ENCODE results near the gene CDC42EP3.
A peak's percentile ranks its signal among the peaks of the same experiment; 100 is the strongest.

CDC42EP3 gene

DNA sequence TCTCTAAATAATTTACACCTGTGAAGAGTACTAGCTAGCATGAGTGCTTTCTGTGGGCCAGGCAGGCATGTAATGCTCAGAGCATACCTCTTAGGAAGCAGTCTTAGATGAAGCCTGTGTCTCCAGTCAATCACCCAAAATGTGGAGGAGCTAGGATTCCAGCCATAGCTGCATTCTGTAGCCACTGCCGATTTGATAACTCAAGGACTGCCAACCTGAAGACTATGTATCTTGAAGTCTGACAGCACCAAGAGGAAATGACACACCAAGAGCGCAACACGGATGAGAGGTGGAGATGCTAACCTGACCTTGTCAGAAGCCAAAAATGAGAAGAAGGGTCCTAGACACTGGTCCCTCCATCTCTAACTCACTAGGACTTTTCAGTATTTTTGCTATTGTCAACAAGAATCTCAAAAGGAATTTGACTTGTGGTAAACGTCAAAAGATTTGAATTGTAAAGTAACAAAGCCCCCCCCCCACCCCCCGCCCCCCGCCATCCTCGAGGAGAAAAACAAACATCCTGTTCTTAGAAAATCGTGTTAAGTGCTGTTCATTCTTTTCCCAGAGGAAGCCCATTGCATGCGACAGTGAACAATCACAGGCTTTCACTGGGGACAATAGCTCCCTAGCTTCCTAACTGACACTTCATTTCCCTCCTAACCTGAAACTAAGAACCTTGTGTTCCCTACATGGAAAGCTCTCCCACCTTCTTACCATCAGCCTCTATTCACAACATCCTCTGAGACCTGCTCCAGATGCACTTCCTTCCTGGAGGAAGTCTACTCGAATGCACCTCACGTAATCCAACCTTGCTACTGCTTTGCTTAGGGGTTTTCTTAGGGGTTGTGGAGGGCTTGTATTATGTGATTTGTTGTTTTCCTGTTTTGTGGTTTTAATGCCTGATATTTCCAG lies 14.7 kb downstream of the CDC42EP3 start:
- Mint-ChIP-seq H3K36me3 (ENCODE audit: low read depth) (peaks cover 11% of the 10 kb centered on the region), H3K27me3 (ENCODE audit: low read depth, poor library complexity) (peaks cover 2% of the 10 kb centered on the region), H3K4me1 (peaks cover 46% of the 10 kb centered on the region), H3K27ac (no peak overlapping the region), H3K9me3 (no peaks in the 10 kb centered on the region), H3K4me3 (no peak overlapping the region)
- TF ChIP-seq, protein P1, sequence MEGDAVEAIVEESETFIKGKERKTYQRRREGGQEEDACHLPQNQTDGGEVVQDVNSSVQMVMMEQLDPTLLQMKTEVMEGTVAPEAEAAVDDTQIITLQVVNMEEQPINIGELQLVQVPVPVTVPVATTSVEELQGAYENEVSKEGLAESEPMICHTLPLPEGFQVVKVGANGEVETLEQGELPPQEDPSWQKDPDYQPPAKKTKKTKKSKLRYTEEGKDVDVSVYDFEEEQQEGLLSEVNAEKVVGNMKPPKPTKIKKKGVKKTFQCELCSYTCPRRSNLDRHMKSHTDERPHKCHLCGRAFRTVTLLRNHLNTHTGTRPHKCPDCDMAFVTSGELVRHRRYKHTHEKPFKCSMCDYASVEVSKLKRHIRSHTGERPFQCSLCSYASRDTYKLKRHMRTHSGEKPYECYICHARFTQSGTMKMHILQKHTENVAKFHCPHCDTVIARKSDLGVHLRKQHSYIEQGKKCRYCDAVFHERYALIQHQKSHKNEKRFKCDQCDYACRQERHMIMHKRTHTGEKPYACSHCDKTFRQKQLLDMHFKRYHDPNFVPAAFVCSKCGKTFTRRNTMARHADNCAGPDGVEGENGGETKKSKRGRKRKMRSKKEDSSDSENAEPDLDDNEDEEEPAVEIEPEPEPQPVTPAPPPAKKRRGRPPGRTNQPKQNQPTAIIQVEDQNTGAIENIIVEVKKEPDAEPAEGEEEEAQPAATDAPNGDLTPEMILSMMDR (IDR thresholded peaks at IDR 0.05), result no peak
- DNase-seq, result no peak

DNA sequence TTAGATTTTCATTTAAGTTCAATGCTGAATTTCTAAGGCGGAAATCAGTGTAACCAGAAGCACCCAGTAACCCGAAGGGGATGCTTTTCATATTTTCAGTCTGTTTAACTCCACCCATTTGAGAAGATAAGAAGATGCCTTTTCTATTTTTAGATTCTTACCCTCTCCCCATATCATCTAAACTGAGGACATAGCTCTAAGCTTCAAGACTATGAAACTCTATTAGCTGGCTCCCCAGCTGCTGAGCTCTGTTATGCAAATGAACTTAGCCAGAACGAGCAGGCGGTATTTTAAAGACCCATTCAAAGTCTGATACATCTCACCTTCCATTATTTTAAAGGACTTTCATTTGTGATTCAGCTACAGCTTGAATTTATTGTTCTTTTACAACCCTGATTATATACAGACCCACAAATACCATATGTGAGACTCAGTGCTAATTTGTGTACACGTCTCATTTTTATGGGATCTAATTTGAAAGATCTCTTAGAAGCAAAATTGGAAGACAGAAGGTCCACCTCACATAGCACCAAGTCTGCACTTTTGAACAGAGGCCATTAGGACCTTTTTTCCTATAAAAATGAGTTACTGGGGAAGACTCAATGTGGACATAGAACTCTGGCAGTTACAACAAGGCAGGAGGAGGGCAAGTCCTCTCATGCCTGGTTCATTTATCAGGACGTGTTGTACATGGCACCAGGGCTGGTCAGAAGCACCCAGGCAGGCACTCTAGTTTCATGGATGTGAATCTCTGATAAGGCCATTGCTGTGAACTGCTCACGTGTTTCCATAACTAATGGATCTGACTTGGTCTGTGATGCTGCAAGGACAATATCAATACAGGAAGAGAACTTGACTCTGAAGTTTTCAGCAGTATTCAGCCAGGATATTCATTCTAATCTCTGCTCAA lies 16.3 kb downstream of the CDC42EP3 start:
- peaks cover 51% of the 10 kb centered on the region for H3K4me1 Mint-ChIP-seq
- H3K9me3 Mint-ChIP-seq, result no peaks in the 10 kb centered on the region
- peak overlapping the region; percentile 9 for H3K27ac Mint-ChIP-seq
- H3K4me3 Mint-ChIP-seq, result no peak overlapping the region
- peaks cover 2% of the 10 kb centered on the region for H3K27me3 Mint-ChIP-seq (ENCODE audit: low read depth, poor library complexity)
- peaks cover 13% of the 10 kb centered on the region for H3K36me3 Mint-ChIP-seq (ENCODE audit: low read depth)
- TF ChIP-seq, protein P1 (IDR thresholded peaks at IDR 0.05), result no peak
- no peak for DNase-seq

DNA sequence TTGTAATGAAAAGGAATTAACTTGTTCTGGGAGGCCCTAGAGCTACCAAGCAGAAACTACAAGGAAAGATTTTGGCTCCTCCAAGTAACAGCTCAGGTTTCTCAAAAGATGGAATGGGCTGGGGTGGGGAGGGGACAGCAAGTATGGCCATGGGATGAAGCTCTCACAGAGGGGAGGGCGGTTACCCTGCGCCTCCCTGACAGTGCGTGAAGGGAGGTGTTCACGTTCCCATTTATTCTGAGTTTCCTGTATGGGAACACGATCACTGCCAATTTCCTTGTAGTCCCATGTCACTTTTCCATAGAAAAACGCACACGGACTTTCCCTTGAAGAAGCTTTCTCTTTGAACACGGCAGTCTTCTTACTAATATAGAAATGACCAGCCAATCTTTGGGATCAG lies 17.0 kb downstream of the CDC42EP3 start:
- peaks cover 2% of the 10 kb centered on the region for H3K27me3 Mint-ChIP-seq (ENCODE audit: low read depth, poor library complexity)
- peaks cover 16% of the 10 kb centered on the region for H3K36me3 Mint-ChIP-seq (ENCODE audit: low read depth)
- H3K4me1 Mint-ChIP-seq, result peaks cover 51% of the 10 kb centered on the region
- TF ChIP-seq, protein P1 (IDR thresholded peaks at IDR 0.05), result no peak
- H3K27ac Mint-ChIP-seq, result peak overlapping the region; percentile 68
- no peak overlapping the region for H3K4me3 Mint-ChIP-seq
- DNase-seq, result no peak
- H3K9me3 Mint-ChIP-seq, result no peaks in the 10 kb centered on the region

DNA sequence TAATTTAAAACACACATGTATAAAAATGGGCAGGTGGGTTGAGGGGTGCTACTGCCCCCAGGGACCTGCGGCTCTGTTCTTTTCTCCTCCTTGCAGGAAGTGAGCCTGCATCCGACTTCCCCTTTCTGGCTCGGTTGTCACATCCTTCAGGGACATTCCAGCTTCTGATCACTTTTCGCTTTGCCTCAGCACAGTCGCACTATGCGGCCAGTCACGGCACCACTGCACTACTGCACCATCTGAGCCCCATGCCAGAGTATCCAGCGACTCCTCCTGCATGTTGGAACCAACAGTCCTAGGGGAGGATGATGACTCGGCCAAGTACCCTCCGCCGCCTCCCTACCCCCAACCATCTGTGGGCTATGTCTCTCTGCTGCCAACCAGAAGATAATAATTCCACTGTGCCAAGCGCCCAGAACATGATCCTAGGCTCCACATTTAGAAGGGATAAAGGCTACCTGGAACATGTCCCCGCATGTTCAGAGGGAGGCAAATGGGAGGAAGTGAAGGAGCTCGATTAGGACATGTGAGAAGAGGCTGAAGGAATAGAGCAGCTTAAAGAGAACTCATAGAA lies 17.6 kb downstream of the CDC42EP3 start:
- Mint-ChIP-seq H3K27ac (peak overlapping the region; percentile 68), H3K4me1 (peaks cover 51% of the 10 kb centered on the region), H3K27me3 (ENCODE audit: low read depth, poor library complexity) (peaks cover under 1% of the 10 kb centered on the region), H3K4me3 (no peak overlapping the region), H3K36me3 (ENCODE audit: low read depth) (peaks cover 16% of the 10 kb centered on the region), H3K9me3 (no peaks in the 10 kb centered on the region)
- DNase-seq, result no peak
- TF ChIP-seq, protein P1 (IDR thresholded peaks at IDR 0.05), result no peak

DNA sequence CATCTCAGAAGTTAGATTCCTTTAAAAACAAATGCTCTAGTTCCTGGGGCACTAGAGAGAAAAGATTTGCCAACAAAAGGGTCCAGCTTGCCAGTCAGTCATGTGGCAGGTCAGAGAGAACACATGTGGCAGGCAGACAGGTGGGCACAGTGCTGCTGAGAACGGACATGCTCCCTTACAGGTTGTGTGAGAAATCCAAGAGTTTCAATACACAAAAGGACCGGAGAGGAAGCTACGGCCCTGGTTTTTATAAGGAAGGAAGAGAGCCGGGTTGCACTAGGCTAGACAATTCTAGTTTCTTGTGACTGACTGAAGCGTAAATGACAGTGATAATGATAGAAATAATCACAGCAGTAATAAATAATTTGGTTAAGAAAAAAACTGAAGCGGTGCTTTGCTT lies 18.3 kb downstream of the CDC42EP3 start:
- H3K27ac Mint-ChIP-seq, result peak overlapping the region; percentile 38
- no peak overlapping the region for H3K4me3 Mint-ChIP-seq
- H3K36me3 Mint-ChIP-seq (ENCODE audit: low read depth), result peaks cover 14% of the 10 kb centered on the region
- TF ChIP-seq, protein P1 (IDR thresholded peaks at IDR 0.05), result no peak
- DNase-seq, result no peak
- H3K27me3 Mint-ChIP-seq (ENCODE audit: low read depth, poor library complexity), result no peaks in the 10 kb centered on the region
- no peaks in the 10 kb centered on the region for H3K9me3 Mint-ChIP-seq
- peaks cover 54% of the 10 kb centered on the region for H3K4me1 Mint-ChIP-seq
